Caco-2 (cell line): ENCODE measurements around the gene MED17. TPM values are rescaled to one million over a fixed set of nuclear protein-coding genes. Genes with fewer than 3 reads are reported as not detected.

Experiments used
- BruUV-seq: library from RNA; stranded (reverse); fragments of 400-500 nt; replicated peaks from 2 replicates; lab custom pipeline; 2021; lab: Mats Ljungman, UMichigan
- CTCF ChIA-PET: fragments of 300-600 bp; sonication (Branson Sonifier 250); formaldehyde crosslinking; loops from one replicate; lab custom pipeline; 2022; ENCODE audit warnings: antibody characterized with exemption; lab: Charles Lee
- POLR2A ChIA-PET: fragments of 300-600 bp; sonication (Branson Sonifier 250); formaldehyde crosslinking; loops from one replicate; lab custom pipeline; 2022; ENCODE audit warnings: antibody characterized with exemption; lab: Charles Lee
- DNase-seq, 2 experiments: peaks; one replicate each; pipeline versions ENCODE4 v3.0.0 to v3.0.0-alpha.2; 2020 to 2022
- H3K27me3 ChIP-seq: replicated peaks from 2 replicates; pipeline ENCODE4 v1.6.0; 2011; ENCODE audit warnings: low read length; ENCODE audit not compliant: control insufficient read depth, insufficient read depth
- H3K36me3 ChIP-seq: 2 replicates; pipeline ENCODE4 v1.5.1; 2011; ENCODE audit warnings: low read length; ENCODE audit not compliant: control insufficient read depth, insufficient read depth
- H3K4me1 ChIP-seq: fragments of 250-450 bp; sonication (Bioruptor Pico); 2 replicates; pipeline ENCODE4 v1.5.1; 2020; ENCODE audit warnings: mild to moderate bottlenecking
- H3K4me3 ChIP-seq: 2 replicates; pipeline ENCODE4 v1.5.1; 2011; ENCODE audit warnings: low read depth, mild to moderate bottlenecking, control low read depth, low read length
- H3K9me3 ChIP-seq: fragments of 250-450 bp; sonication (Bioruptor Pico); 2 replicates; pipeline ENCODE4 v1.5.1; 2020; ENCODE audit warnings: mild to moderate bottlenecking, moderate library complexity
- H3K27ac Mint-ChIP-seq: one replicate; pipeline ENCODE4 v1.8.0; 2022; ENCODE audit warnings: mixed read lengths; ENCODE audit not compliant: unreplicated experiment
- H3K27me3 Mint-ChIP-seq: one replicate; pipeline ENCODE4 v1.8.0; 2022; ENCODE audit warnings: mixed read lengths; ENCODE audit not compliant: insufficient read depth, unreplicated experiment
- H3K36me3 Mint-ChIP-seq: one replicate; pipeline ENCODE4 v1.8.0; 2022; ENCODE audit warnings: mild to moderate bottlenecking, mixed read lengths; ENCODE audit not compliant: insufficient read depth, unreplicated experiment
- H3K4me1 Mint-ChIP-seq: one replicate; pipeline ENCODE4 v1.8.0; 2022; ENCODE audit warnings: low read depth, mixed read lengths; ENCODE audit not compliant: unreplicated experiment
- H3K4me3 Mint-ChIP-seq: one replicate; pipeline ENCODE4 v1.8.0; 2022; ENCODE audit warnings: mild to moderate bottlenecking, moderate library complexity, mixed read lengths; ENCODE audit not compliant: unreplicated experiment
- H3K9me3 Mint-ChIP-seq: one replicate; pipeline ENCODE4 v1.8.0; 2022; ENCODE audit warnings: mixed read lengths; ENCODE audit not compliant: unreplicated experiment
- intact Hi-C: fragments of 100-400 bp; cut with micrococcal nuclease; formaldehyde crosslinking; loops from one replicate; pipeline ENCODE4 v1.10.0; 2022; ENCODE audit not compliant: unreplicated experiment
- total RNA-seq: library from RNA; stranded (reverse); gene quantifications from 2 replicates; pipeline ENCODE4 v1.2.3, GENCODE V29; 2022
- TF ChIP-seq, protein P1 (sequence below), 2 experiments: fragments of 200-600 bp in 1 of 2; IDR thresholded peaks; 1 replicate in 1 of 2; 2 replicates in 1 of 2; pipeline versions ENCODE4 v1.5.1 to v1.8.0; 2011 to 2022; ENCODE audit warnings: antibody characterized with exemption in 1 of 2, control low read depth in 1 of 2, inconsistent platforms in 1 of 2, low read depth in 1 of 2, low read length in 1 of 2, mild to moderate bottlenecking in 1 of 2, moderate library complexity in 1 of 2; ENCODE audit not compliant: insufficient read depth in 1 of 2, severe bottlenecking in 1 of 2, unreplicated experiment in 1 of 2

The MED17 gene
- total RNA-seq, 1 experiment from 2014 or later = 54.0 TPM

DNA sequence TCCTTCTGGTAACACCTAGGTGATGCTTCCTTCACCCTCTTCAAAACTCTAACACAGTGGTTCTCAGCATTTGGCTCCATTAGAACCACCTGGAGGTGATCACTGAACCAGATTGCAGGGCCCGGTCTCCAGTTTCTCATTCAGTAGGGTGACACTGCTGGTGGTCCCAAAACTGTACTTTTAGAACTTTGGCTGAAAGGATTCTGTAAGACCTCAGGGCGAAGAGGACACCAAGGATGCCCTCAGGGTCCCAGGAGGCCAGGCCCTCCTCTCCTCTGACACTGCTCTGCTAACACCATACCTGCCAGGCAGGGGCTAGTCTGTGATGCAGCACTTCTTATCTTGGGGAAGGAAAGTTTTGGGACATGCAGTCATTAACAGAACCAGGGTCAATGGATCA lies 57.4 kb downstream of the MED17 start:
- Histone ChIP-seq H3K4me3 (no peak overlapping the region), H3K9me3 (no peaks in the 10 kb centered on the region), H3K36me3 (no peaks in the 10 kb centered on the region), H3K27me3 (no peaks in the 10 kb centered on the region), H3K4me1 (peaks cover 5% of the 10 kb centered on the region; the same call in 1 of the 2 replicates)
- intact Hi-C loops = no loop called here
- TF ChIP-seq, protein P1, sequence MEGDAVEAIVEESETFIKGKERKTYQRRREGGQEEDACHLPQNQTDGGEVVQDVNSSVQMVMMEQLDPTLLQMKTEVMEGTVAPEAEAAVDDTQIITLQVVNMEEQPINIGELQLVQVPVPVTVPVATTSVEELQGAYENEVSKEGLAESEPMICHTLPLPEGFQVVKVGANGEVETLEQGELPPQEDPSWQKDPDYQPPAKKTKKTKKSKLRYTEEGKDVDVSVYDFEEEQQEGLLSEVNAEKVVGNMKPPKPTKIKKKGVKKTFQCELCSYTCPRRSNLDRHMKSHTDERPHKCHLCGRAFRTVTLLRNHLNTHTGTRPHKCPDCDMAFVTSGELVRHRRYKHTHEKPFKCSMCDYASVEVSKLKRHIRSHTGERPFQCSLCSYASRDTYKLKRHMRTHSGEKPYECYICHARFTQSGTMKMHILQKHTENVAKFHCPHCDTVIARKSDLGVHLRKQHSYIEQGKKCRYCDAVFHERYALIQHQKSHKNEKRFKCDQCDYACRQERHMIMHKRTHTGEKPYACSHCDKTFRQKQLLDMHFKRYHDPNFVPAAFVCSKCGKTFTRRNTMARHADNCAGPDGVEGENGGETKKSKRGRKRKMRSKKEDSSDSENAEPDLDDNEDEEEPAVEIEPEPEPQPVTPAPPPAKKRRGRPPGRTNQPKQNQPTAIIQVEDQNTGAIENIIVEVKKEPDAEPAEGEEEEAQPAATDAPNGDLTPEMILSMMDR (IDR thresholded peaks at IDR 0.05; ENCODE audit: insufficient read depth in 1 of 2, low read depth in 1 of 2, low read length in 1 of 2, severe bottlenecking in 1 of 2, unreplicated experiment in 1 of 2) = no peak
- ChIA-PET POLR2A (no interaction called here), CTCF (interaction anchor here (0.6 kb wide), 1 partner anchor 22 kb away, joined by 3 read pairs; no protein-coding TSS in a partner anchor)
- Mint-ChIP-seq H3K27ac (no peak overlapping the region), H3K4me3 (no peak overlapping the region), H3K27me3 (no peaks in the 10 kb centered on the region), H3K9me3 (no peaks in the 10 kb centered on the region), H3K36me3 (no peaks in the 10 kb centered on the region), H3K4me1 (peaks cover 5% of the 10 kb centered on the region)
- no peak for DNase-seq
- BruUV-seq = no TSS peak

DNA sequence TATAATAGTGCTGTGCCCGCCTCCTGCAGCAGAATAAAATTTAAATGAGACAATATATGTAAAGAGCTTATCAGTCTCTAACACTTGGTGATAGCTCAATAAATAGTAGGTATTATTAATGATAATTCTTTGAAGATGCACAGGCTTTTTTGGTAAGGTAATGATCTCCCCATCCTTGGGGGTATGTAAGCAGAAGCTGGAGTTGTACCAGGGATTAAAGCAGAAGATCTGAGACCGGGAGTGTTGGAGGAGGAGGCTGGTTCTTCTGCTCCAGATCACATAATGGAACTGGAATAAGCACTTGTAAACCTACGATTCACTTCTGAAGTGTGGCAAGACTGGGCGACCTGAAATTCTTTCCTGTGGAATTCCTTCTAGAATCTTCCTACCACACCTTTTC lies 58.0 kb downstream of the MED17 start:
- no peaks in the 10 kb centered on the region for H3K27me3 Mint-ChIP-seq
- Histone ChIP-seq H3K4me1 (peaks cover 5% of the 10 kb centered on the region; the same call in 1 of the 2 replicates), H3K36me3 (no peaks in the 10 kb centered on the region), H3K4me3 (no peak overlapping the region), H3K27me3 (no peaks in the 10 kb centered on the region), H3K9me3 (no peaks in the 10 kb centered on the region)
- ChIA-PET CTCF (interaction anchor here (0.6 kb wide), 1 partner anchor 22 kb away, joined by 3 read pairs; no protein-coding TSS in a partner anchor), POLR2A (no interaction called here)
- H3K4me1 Mint-ChIP-seq = peaks cover 5% of the 10 kb centered on the region
- H3K9me3 Mint-ChIP-seq = no peaks in the 10 kb centered on the region
- intact Hi-C loops = no loop called here
- BruUV-seq = no TSS peak
- no peak overlapping the region for H3K27ac Mint-ChIP-seq
- H3K36me3 Mint-ChIP-seq = no peaks in the 10 kb centered on the region
- no peak for DNase-seq
- TF ChIP-seq, protein P1 (IDR thresholded peaks at IDR 0.05; ENCODE audit: insufficient read depth in 1 of 2, low read depth in 1 of 2, low read length in 1 of 2, severe bottlenecking in 1 of 2, unreplicated experiment in 1 of 2) = no peak
- no peak overlapping the region for H3K4me3 Mint-ChIP-seq

DNA sequence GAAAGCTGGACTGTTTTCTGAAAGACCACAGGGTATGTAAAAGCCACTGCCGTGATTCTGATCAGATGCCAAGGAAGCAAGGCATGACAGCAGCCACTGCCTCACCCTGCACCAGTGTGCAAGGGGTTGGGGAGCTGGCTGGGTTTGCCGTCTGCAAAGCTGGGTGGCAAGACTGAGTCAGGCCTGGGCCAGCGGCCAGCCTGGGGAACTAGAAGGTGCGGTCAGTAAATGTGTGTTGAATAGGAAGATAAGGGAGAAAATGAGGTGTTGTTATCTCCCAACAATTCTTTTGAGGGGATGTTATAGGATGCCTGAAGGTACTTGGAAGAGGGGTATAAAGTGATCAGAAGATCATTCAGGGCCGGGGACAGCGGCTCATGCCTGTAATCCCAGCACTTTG lies 58.4 kb downstream of the MED17 start:
- ChIA-PET POLR2A (no interaction called here), CTCF (no interaction called here)
- Mint-ChIP-seq H3K4me3 (no peak overlapping the region), H3K27me3 (no peaks in the 10 kb centered on the region), H3K27ac (no peak overlapping the region), H3K9me3 (no peaks in the 10 kb centered on the region), H3K36me3 (no peaks in the 10 kb centered on the region), H3K4me1 (peaks cover 5% of the 10 kb centered on the region)
- intact Hi-C loops = no loop called here
- peaks cover 5% of the 10 kb centered on the region; the same call in 1 of the 2 replicates for H3K4me1 ChIP-seq
- no TSS peak for BruUV-seq
- H3K27me3 ChIP-seq = no peaks in the 10 kb centered on the region
- TF ChIP-seq, protein P1 (IDR thresholded peaks at IDR 0.05; ENCODE audit: insufficient read depth in 1 of 2, low read depth in 1 of 2, low read length in 1 of 2, severe bottlenecking in 1 of 2, unreplicated experiment in 1 of 2) = no peak
- no peak overlapping the region for H3K4me3 ChIP-seq
- no peaks in the 10 kb centered on the region for H3K9me3 ChIP-seq
- no peaks in the 10 kb centered on the region for H3K36me3 ChIP-seq
- DNase-seq = no peak
